Left colon (tissue), 2 donors: Measurements from ENCODE around the gene MYO15B. TPM values are rescaled to one million over a fixed set of nuclear protein-coding genes. Genes with fewer than 3 reads are reported as not detected.

ENCODE experiments used
- ATAC-seq: fragments of 200-7000 bp; cut with Tn5 transposase; one replicate; pipeline ENCODE4 v1.9.1; 2020; ENCODE audit warnings: mild to moderate bottlenecking, moderate library complexity
- DNase-seq, 2 donors: peaks; one replicate each; pipeline ENCODE4 v3.0.0-alpha.2; 2020
- intact Hi-C, 2 donors: fragments of 100-400 bp; cut with DNase I in 1 of 2; cut with micrococcal nuclease in 1 of 2; formaldehyde crosslinking; loops; one replicate each; pipeline versions ENCODE4 v1.11.2 to v1.14.0; 2022; cut with DNase I, micrococcal nuclease
- total RNA-seq, 2 donors: library from RNA; stranded (reverse); fragmentation: NEBNext Ultra II Directional; extraction: Animal tissue kit (Norgen Biotek cat#: 25700); gene quantifications; one replicate each; pipeline ENCODE4 v1.2.1, GENCODE V29; 2021
- donor health status: DM: no; HTN: no; CAD: no.
- donor health status: DM: yes; HTN: yes; CAD: no.

The MYO15B gene
- total RNA-seq, 2 donors from 2014 or later = 575 to 676 TPM

DNA sequence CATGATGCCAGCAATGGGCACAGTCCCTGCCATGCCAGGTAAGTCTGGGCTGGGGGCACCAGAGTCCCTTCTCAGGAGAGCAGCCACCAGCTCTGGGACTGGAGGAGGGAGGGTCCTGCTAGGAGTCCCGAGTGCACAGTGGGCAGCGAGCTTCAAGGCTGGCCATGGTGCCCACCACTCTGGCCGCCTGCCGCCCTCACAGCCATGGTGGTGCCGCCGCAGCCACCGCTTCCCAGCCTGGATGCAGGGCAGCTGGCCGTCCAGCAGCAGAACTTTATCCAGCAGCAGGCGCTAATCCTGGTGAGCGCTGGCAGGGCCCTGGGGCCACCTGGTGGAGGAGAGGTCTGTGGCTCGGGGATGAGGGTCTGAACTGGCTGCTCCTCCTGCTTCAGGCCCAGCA is 27.7 kb downstream of the MYO15B start:
- ATAC-seq = no peak
- intact Hi-C loops = no loop called here
- DNase-seq = no peak

DNA sequence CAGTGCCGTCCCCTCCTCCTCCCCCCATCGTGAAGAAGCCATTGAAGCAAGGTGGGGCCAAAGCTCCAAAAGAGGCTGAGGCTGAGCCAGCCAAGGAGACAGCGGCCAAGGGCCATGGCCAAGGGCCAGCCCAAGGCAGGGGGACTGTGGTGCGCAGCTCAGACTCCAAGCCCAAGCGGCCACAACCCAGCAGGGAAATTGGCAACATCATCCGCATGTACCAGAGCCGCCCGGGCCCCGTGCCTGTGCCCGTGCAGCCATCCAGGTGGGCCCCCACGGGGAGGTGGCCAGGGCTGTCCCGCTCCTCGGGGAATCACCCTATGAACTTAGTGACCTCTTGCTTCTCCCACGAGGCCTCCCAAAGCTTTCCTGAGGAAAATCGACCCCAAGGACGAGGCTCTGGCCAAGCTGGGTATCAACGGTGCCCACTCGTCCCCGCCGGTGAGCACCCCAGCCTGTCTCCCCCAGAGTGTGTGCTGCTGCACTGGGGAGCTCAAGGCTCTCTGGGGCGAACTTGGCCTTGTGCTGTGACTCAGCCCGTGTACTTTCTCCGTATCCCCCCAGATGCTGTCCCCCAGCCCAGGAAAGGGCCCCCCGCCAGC is 29.0 kb downstream of the MYO15B start:
- ATAC-seq (peak; percentile 21), DNase-seq (no peak)
- intact Hi-C loops = no loop called here

DNA sequence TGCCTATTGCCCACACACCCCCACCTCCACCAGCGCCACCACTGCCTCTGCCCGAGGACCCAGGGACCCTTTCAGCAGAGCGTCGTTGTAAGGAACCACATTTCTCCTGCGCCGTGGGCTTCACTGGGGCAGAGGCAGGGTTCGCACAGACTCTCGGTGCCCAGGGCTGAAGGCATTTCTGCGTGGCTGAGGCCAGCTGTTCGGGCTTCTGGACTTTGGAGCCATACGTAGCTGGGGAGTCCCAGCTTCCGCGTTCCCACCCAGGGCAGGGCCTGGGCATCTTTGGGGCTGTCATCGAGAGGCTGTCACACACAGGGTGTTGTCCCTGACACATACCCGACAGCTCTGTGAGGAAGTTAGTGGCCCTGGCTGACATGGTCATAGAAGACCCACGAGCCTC is 29.6 kb downstream of the MYO15B start:
- intact Hi-C loops = no loop called here
- DNase-seq = peak; percentile 86 to 93
- peak; percentile 81 for ATAC-seq

DNA sequence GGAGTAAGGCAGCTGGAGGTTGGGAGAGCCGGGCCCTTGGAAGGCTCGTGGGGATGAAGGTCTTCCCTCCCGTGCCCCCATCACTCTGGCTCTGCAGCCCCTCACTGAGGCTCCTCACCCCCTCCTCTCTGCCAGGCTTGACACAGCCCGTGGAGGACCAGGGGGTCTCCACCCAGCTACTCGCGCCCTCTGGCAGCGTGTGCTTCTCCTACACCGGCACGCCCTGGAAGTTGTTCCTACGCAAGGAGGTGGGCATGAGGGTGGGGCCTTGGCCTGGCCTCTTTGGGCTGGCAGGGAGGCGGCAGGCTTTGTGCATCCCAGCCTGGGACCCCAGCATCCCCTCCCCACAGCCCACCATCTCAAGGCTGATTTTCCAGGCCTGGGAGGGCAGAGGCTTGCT is 30.1 kb downstream of the MYO15B start:
- intact Hi-C loops = no loop called here
- no peak for DNase-seq
- ATAC-seq = no peak

DNA sequence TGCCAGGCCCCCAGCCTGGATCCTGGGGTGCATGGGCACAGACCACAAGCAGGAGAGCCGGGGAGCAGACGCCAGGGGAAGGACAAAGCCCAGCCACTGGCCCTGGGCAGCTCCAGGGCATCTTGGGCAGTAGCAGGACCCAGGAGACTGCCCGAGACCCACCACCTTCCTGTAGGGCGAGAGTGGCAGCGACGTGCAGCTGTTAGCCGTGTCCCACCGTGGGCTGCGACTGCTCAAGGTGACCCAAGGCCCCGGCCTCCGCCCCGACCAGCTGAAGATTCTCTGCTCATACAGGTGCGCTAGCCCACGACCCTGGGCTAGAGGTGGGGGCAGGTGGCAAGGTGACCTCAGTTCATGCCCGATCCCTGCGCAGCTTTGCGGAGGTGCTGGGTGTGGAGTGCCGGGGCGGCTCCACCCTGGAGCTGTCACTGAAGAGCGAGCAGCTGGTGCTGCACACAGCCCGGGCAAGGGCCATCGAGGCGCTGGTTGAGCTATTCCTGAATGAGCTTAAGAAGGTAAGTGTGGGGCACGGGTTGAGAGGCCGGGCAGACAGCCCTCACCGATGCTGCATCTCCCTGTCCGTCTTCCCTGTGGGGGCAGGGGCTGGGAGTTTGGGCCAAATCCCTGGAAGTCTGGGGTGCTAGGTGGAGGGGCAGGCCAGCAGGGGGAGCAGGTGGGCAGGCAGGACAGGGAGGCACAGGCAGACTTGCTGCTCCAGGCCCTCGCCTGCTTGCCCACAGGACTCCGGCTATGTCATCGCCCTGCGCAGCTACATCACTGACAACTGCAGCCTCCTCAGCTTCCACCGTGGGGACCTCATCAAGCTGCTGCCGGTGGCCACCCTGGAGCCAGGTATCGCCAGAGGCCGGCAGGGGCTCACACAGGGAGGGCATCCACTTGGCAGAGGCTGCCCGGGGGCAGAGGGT is 32.2 kb downstream of the MYO15B start:
- intact Hi-C loops = no loop called here
- ATAC-seq = no peak
- no peak for DNase-seq

DNA sequence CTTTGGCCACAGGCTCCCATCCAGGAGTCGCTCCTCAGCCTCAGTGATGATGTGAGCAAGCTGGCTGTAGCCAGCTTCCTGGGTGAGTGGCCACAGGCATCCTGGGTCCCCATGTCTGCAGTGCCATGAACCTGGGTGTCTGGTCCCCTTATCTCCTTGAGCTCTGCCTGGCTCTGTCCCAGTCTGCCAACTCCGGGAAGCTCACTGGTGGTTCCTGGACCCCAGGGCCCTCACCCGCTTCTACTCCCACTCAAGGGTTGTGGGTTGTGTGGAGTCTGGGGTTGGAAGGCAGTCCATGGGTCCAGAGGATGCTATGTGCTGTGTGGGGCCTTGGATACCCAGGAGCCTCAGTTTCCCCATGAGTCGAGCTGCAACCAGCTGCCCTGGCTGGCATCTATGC is 33.9 kb downstream of the MYO15B start:
- no peak for DNase-seq
- ATAC-seq = no peak
- intact Hi-C loops = no loop called here

DNA sequence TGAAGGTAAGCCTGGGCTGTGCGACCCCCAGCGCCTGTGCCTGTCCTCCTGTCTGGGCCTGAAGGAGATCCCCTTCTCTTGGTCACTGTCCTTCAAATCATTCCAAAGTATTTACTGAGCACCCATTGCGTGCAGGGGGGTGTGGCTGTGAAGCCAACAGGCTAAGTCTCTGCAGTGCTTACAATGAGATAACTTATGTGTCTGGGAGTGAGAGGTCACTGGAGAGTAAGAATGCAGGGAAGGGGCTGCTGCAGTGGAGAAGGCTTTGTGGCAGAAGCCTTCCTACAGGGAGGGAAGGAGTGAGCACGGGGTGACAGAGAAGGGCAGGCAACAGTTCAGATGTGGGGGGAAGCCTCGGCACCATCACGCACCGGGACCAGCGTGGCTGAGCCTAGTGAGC is 34.5 kb downstream of the MYO15B start:
- DNase-seq = no peak
- intact Hi-C loops = no loop called here
- no peak for ATAC-seq

DNA sequence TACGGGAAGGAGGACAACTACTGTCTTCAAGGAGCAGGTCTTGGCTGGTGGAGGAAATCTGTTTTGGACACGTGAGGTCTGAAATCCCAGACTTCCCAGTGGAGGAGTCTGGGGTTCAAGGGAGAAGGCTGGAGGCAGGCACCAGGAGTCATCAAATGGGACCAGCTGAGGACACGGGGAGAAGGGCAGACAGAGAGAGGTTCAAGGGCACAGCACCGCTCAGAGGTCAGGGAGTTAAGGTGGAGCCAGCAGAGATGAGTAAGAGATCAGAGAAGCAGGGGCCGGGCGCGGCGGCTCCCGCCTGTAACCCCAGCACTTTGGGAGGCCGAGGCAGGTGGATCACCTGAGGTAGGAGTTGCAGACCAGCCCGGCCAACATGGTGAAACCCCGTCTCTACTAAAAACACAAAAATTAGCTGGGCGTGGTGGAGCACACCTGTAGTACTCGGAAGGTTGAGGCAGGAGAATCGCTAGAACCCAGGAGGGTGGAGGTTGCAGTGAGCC is 35.2 kb downstream of the MYO15B start:
- no peak for ATAC-seq
- no peak for DNase-seq
- intact Hi-C loops = no loop called here

DNA sequence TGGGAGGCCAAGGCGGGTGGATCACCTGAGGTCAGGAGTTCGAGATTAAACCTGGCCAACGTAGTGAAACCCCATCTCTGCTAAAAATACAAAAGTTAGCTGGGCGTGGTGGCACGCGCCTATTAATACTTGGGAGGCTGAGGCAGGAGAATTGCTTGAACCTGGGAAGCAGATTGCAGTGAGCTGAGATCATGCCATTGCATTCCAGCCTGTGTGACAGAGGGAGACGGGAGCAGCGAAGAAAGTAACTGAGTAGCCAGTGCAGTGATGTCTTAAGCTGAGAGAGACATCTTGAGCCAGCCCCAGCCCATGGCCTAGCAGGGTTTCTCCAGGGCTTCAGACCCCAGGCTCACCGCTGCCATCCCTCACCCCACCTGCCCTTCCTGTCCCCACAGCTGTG is 35.8 kb downstream of the MYO15B start:
- ATAC-seq (no peak), DNase-seq (no peak)
- intact Hi-C loops = no loop called here

DNA sequence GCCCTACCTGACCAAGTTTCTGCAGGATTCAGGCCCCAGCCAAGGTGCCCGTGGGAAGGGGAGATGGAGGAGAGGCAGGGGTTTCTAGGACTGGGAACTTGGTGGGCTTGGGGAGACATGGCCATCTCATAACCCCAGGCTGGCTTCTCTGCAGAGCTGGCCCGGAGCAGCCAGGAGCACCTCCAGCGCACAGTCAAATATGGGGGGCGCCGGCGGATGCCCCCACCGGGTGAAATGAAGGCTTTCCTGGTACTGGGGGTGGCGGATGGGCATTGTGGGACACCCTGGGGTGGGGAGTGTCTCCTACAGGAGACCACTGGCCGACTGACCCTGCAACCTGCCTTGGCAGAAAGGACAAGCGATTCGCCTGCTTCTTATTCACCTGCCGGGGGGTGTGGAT is 36.4 kb downstream of the MYO15B start:
- intact Hi-C loops = no loop called here
- ATAC-seq (no peak), DNase-seq (no peak)

DNA sequence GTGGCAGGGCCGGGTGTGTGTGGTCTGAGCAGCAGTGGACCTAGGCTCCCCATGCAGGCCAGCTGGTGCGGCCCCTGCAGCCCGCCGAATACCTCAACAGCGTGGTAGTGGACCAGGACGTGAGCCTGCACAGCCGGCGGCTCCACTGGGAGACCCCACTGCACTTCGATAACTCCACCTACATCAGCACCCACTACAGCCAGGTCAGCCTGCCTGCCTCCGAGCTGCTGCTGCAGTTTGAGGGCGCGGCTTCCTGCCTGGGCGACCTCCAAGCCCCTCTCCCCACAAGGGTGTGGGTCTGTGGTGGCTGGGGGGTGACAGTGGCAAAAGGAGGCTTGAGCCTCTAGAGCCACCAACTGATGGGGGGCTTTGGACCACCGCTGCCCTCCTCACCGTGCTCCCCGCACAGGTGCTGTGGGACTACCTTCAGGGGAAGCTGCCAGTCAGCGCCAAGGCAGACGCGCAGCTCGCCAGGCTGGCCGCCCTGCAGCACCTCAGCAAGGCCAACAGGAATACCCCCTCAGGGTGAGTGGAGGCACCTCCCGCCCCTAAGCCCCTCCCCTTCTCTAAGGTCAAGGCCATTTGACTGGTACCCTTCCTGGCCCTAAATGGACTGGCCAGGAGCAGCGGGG is 37.2 kb downstream of the MYO15B start:
- DNase-seq (no peak), ATAC-seq (no peak)
- intact Hi-C loops = no loop called here

DNA sequence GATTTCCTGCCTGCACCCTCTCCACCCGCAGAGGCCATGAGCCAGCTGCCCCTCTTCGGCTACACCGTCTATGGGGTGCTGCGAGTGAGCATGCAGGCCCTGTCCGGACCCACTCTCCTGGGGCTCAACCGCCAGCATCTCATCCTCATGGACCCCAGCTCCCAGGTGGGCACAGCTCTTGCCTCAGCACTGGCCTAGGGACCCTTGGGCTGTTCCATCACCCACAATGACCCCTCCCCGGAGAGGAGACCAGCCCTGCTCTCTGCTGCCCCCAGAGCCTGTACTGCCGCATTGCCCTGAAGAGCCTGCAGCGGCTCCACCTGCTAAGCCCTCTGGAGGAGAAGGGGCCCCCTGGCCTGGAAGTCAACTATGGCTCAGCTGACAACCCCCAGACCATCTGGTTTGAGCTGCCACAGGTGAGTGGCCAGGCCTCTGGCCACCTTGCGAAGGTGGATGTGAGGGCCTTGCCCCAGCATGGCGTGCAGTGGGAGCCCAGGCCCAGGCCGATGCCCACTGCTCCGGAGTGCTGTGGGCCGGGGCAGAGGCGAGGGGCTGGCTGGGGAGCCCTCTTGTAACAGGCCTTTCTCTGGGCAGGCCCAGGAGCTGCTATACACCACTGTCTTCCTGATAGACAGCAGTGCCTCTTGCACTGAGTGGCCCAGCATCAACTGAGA is 38.4 kb downstream of the MYO15B start:
- no peak for DNase-seq
- intact Hi-C loops = no loop called here
- ATAC-seq = peak; percentile 38

DNA sequence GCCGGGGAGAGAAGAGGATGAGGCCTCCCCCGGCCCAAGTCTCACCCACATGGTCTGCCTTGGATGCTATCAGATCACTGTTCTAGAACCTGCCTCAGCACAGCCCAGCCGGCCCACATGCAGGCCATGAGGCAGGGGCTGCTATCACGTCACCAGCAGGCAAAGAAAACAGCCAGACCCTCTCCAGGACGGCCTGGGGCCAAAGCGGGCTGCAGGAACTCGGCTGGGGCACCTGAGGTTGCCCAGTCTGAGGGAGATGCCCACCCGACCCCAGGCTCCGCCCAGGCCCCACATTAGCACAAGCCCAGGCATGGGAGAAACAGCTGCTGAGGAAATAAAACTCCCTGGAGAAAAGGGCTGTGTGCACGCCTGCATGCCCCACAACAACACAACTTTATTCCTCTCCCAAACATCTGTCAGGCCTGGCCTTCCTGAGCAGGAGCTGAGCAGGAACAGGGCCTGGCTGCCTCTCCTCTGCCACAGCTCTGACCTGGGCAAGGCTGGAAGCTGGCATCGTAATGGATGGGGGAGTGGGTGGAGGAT is 39.0 kb downstream of the MYO15B start:
- DNase-seq (no peak), ATAC-seq (no peak)
- intact Hi-C loops = no loop called here

DNA sequence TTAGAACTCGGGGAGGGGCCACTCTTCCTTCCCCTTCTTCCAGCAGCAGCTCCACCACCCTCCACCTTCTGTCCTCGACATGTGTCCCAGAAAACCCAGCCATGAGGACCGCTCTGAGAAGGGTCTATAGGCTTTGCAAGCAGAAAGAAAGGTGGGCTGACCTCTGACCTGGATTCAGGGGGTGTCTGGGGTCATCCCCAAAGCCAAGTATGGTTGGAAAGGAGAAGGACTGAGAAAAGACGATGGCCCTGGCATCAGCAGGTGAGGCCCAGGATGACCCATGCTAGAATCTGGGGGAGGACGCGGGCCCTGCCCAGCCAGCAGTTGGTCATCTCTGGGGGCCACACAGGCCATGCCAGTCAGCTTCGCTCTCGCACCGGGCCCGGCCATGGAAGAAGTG is 39.5 kb downstream of the MYO15B start:
- intact Hi-C loops = no loop called here
- DNase-seq (no peak), ATAC-seq (no peak)

DNA sequence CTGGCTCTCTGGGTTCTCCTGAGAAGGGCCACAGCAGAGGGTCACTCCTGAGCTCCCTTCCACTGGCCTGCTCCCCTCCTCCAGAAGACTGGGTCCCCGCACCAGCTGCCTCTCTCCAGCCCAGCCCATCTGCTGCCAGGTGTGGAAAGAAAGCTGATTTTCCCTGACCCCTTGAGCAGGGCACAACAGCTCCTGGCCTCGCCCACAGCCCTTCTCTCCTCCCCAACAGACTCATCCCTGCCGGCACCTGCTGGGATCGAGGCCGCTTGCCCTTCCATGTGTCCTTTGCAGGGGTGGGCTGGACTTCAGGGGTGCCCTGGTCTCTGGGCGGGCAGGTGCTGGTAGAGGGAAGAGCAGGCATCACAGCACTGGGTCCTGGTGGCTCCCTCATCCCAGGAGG is 40.8 kb downstream of the MYO15B start:
- intact Hi-C loops = no loop called here
- ATAC-seq (no peak), DNase-seq (no peak)

DNA sequence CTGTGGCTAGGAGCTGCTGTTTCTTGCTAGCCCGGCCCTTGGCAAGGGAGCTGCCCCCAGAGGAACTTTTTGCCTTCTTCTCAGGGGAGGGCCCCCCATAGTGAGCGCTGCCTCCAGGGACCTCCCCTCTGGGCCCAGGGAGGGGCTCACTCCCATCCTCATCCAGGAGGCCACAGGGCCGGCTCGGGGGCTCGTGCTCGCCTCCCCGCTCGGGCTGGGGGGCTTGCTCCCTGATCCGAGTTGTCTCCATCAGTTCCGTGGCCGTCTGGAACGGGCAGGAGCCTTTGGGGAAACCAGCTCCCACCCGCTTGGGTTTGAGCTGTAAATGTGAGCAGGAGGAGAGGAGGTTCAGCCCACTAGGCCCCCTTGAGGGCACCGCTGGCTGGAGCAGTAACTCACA is 41.6 kb downstream of the MYO15B start:
- no peak for ATAC-seq
- intact Hi-C loops = no loop called here
- no peak for DNase-seq

DNA sequence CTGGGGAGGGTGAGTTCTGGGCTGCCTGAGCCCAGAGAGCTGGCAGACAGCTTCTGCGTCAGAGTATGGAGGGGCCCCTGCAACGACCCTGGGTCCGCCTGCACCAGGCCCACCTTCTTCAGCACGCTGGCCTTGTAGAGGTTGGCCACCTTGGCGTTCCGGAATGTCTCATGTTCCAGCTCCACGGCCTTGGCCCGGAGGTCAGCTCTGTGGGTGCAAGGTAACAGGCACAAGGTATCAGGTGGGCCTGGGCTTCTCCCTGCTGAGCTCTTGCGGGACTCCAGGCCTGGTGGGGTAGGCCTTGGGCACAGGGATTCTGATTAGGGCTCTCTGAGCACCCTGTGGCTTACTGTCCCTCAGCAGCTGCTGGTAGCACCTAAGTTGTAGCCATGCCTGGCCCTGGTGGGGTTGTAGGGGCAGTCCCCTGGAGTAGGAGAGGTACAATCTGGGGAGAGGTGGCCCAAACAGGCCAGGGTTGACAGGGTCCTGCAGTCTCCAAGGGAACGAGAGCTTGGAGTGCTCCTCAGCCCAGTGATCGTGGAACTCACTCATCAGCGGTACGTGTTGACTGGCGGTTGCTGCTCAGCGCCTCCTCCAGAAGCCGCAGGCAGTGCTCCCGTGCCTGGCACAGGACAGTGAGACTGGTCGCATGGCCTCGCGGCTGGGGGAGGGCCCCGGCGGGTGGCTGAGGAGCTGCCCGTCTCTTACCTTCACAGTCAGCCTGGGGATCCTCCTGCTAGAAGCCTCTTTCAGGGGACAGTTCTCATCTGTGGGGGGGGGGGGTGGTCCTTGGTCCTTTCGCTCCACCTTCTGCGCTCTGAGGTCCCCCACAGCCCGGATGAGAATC is 42.7 kb downstream of the MYO15B start:
- DNase-seq (no peak), ATAC-seq (no peak)
- intact Hi-C loops = no loop called here

DNA sequence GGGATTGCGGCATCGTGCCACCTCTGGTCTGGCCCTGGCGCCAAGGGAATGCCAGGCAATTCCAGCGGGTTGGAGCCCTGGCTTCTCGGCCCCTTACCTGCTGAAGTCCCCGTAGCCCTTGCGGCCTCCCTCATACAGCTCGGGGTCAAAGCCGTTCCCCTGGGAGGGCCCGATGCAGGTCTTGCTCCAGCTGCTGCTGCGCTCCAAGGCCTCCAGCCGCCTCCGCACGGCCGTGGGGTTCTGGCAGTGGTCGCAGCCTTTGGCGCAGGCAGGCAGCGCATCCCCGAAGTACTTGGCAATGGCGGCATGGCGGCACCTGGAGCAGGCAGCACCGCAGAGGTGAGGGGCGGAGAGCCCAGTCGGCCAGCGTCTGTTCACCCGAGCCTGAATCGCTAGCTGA is 43.8 kb downstream of the MYO15B start:
- DNase-seq = no peak

More for the DNA sequence above, 43.8 kb downstream of the MYO15B start:
- ATAC-seq = no peak
- intact Hi-C loops = no loop called here
